K562 (cell line): ENCODE results near the gene NFATC1. TPM values are rescaled to one million over a fixed set of nuclear protein-coding genes. Genes with fewer than 3 reads are reported as not detected.
A peak's percentile ranks its signal among the peaks of the same experiment; 100 is the strongest.

Experiments
- ATAC-seq: fragments of 200-7000 bp; cut with Tn5 transposase; 3 replicates; pipeline ENCODE4 v1.9.1; 2020; ENCODE audit warnings: moderate library complexity
- BruUV-seq: library from RNA; stranded (reverse); fragments of 400-500 nt; replicated peaks from 2 replicates; lab custom pipeline; 2021; lab: Mats Ljungman, UMichigan
- CTCF ChIA-PET: fragments of 300-600 bp; formaldehyde crosslinking; extraction: SDS; loops from one replicate; lab custom pipeline; 2021; ENCODE audit warnings: low intra/inter-chr PET ratio; lab: Yijun Ruan, JAX
- POLR2A ChIA-PET: fragments of 300-600, 350-650 bp; sonication (Branson Sonifier 250); formaldehyde crosslinking; extraction: SDS; loops from one replicate; lab custom pipeline; 2021; ENCODE audit warnings: antibody characterized with exemption, inconsistent platforms; lab: Yijun Ruan, JAX
- DNase-seq, 4 experiments: peaks; one replicate each; pipeline versions ENCODE4 v3.0.0 to v3.0.0-alpha.2; 2011 to 2018; ENCODE audit warnings: low spot score in 3 of 4, mixed read lengths in 3 of 4; ENCODE audit errors: extremely low read depth in 1 of 4
- FAIRE-seq: peaks from 2 replicates; lab custom pipeline; 2011; peaks lifted over from hg19 to GRCh38; lab: Jason Lieb, UNC
- H2AFZ ChIP-seq: 2 replicates; pipeline ENCODE4 v1.6.0; 2011; ENCODE audit warnings: low read depth, low read length, control low read depth, inconsistent platforms
- H3K27ac ChIP-seq: fragments of 200-600 bp; 3 replicates; pipeline ENCODE4 v1.8.0; 2011; ENCODE audit warnings: low read depth, mild to moderate bottlenecking, control low read depth, inconsistent platforms, low read length, moderate library complexity, mixed read lengths; ENCODE audit errors: extremely low read depth
- H3K27me3 ChIP-seq, 2 experiments: fragments of 300-600 bp in 1 of 2; 2 replicates in 1 of 2; 3 replicates in 1 of 2; pipeline versions ENCODE4 v1.6.0 to v1.8.0; 2011; ENCODE audit warnings: inconsistent platforms in 2 of 2, low read length in 2 of 2, mild to moderate bottlenecking in 1 of 2, mixed read lengths in 1 of 2, moderate library complexity in 1 of 2; ENCODE audit not compliant: control insufficient read depth in 2 of 2, insufficient read depth in 2 of 2
- H3K36me3 ChIP-seq: fragments of 300-600 bp; 3 replicates; pipeline ENCODE4 v1.8.0; 2011; ENCODE audit warnings: mild to moderate bottlenecking, low read length, inconsistent platforms; ENCODE audit not compliant: control insufficient read depth, insufficient read depth
- H3K4me1 ChIP-seq, 2 experiments: fragments of 200-600 bp in 1 of 2; replicated peaks in 1 of 2; 2 replicates in 1 of 2; 3 replicates in 1 of 2; pipeline versions ENCODE4 v1.5.1 to v1.8.0; 2011; ENCODE audit warnings: inconsistent platforms in 2 of 2, low read length in 2 of 2, mild to moderate bottlenecking in 1 of 2, mixed read lengths in 1 of 2, moderate library complexity in 1 of 2; ENCODE audit not compliant: control insufficient read depth in 2 of 2, insufficient read depth in 2 of 2
- H3K4me2 ChIP-seq: 2 replicates; pipeline ENCODE4 v1.6.1; 2011; ENCODE audit warnings: low read length, control low read depth, inconsistent platforms, mixed read lengths; ENCODE audit not compliant: insufficient read depth
- H3K4me3 ChIP-seq: fragments of 200-600 bp; sonication (generic), shearing (Covaris generic); 2 replicates; pipeline ENCODE4 v1.5.1; 2016; ENCODE audit warnings: control low read depth, inconsistent platforms
- H3K79me2 ChIP-seq: fragments of 200-600 bp; 3 replicates; pipeline ENCODE4 v1.8.0; 2011; ENCODE audit warnings: low read length, inconsistent platforms; ENCODE audit not compliant: control insufficient read depth, insufficient read depth
- H3K9ac ChIP-seq, 2 experiments: 2 replicates each; pipeline versions ENCODE4 v1.6.0 to v1.6.1; 2011; ENCODE audit warnings: low read depth in 2 of 2, low read length in 2 of 2, control low read depth in 1 of 2, inconsistent platforms in 1 of 2, mild to moderate bottlenecking in 1 of 2, mixed read lengths in 1 of 2; ENCODE audit not compliant: insufficient read depth in 1 of 2
- H3K9me1 ChIP-seq: one replicate; pipeline ENCODE4 v1.6.0; 2011; ENCODE audit warnings: inconsistent platforms, mild to moderate bottlenecking, low read length, moderate library complexity; ENCODE audit not compliant: control insufficient read depth, insufficient read depth
- H3K9me3 ChIP-seq: replicated peaks from 2 replicates; pipeline ENCODE4 v1.5.1; 2011; ENCODE audit warnings: low read depth, low read length, inconsistent platforms; ENCODE audit not compliant: control insufficient read depth, insufficient read depth
- H4K20me1 ChIP-seq: replicated peaks from 2 replicates; pipeline ENCODE4 v1.6.1; 2011; ENCODE audit warnings: low read length, inconsistent platforms, mixed read lengths; ENCODE audit not compliant: control insufficient read depth, insufficient read depth
- ATF1 ChIP-seq, 2 experiments: fragments of 450-650 bp in 1 of 2; IDR thresholded peaks; 2 replicates each; pipeline ENCODE4 v1.6.1; 2016; ENCODE audit warnings: missing compliant biosample characterization in 1 of 2, missing genetic modification characterization in 1 of 2
- BRD9 ChIP-seq: fragments of 450-650 bp; IDR thresholded peaks from 2 replicates; pipeline ENCODE4 v1.6.1; 2018; ENCODE audit warnings: low read depth; ENCODE audit not compliant: partially characterized antibody
- ELK3 ChIP-seq: fragments of 450-650 bp; formaldehyde crosslinking; IDR thresholded peaks from 2 replicates; pipeline ENCODE4 v1.4.0; 2020; ENCODE audit warnings: mild to moderate bottlenecking
- GABPB1 ChIP-seq: sonication (generic); formaldehyde crosslinking; IDR thresholded peaks from 2 replicates; pipeline ENCODE4 v1.8.0; 2022; ENCODE audit warnings: mild to moderate bottlenecking, missing genetic modification reagents
- HOXB6 ChIP-seq: fragments of 250-450 bp; sonication (Bioruptor Pico); IDR thresholded peaks from 2 replicates; pipeline ENCODE4 v1.5.1; 2022; ENCODE audit warnings: mild to moderate bottlenecking, borderline replicate concordance
- JUNB ChIP-seq: fragments of 450-650 bp; formaldehyde crosslinking; conservative IDR thresholded peaks from 2 replicates; pipeline ENCODE4 v1.4.0; 2020; ENCODE audit warnings: mild to moderate bottlenecking
- LEF1 ChIP-seq: fragments of 450-650 bp; IDR thresholded peaks from 2 replicates; pipeline ENCODE4 v1.6.1; 2016; ENCODE audit warnings: mild to moderate bottlenecking
- NFE2 ChIP-seq: IDR thresholded peaks from 2 replicates; pipeline ENCODE4 v1.6.1; 2014; ENCODE audit warnings: antibody characterized with exemption, low read depth
- RBM14 ChIP-seq: fragments of 200-400 bp; formaldehyde crosslinking; IDR thresholded peaks from 2 replicates; pipeline ENCODE4 v1.6.1; 2018; ENCODE audit warnings: low read depth, mild to moderate bottlenecking, low read length, moderate library complexity, borderline replicate concordance; ENCODE audit not compliant: insufficient read depth
- SMARCB1 ChIP-seq: IDR thresholded peaks from 2 replicates; pipeline ENCODE4 v1.6.1; 2011; ENCODE audit warnings: improper control_type of control experiment, low read depth; ENCODE audit not compliant: insufficient read length
- TOE1 ChIP-seq, 2 experiments: fragments of 450-650 bp in 1 of 2; sonication (generic) in 1 of 2; formaldehyde crosslinking in 1 of 2; IDR thresholded peaks; 2 replicates each; pipeline versions ENCODE4 v1.7.1 to v1.8.0; 2016 to 2022; ENCODE audit warnings: borderline replicate concordance in 2 of 2, mild to moderate bottlenecking in 2 of 2, antibody characterized with exemption in 1 of 2, inconsistent platforms in 1 of 2, low read depth in 1 of 2, missing genetic modification reagents in 1 of 2, moderate library complexity in 1 of 2
- ZBTB1 ChIP-seq: sonication (generic); formaldehyde crosslinking; IDR thresholded peaks from 2 replicates; pipeline ENCODE4 v1.8.1; 2023; ENCODE audit warnings: missing genetic modification reagents, low read depth, mild to moderate bottlenecking, borderline replicate concordance
- ZC3H8 ChIP-seq: fragments of 450-650 bp; IDR thresholded peaks from 2 replicates; pipeline ENCODE4 v1.6.1; 2017
- WGBS: fragments of 100-300 bp; shearing (Covaris generic); methylation state at CpG from one replicate; pipeline ENCODE4 v1.1.6; 2016; ENCODE audit warnings: low coverage, mixed read lengths; ENCODE audit not compliant: insufficient coverage; ENCODE audit errors: missing lambda C conversion rate; 5-methylcytosine and 5-hydroxymethylcytosine counted together
- in situ Hi-C: fragments of 300-500 bp; cut with MboI; formaldehyde crosslinking; loops from 4 replicates; pipeline ENCODE4 v1.15.0; 2018; ENCODE audit warnings: inconsistent platforms, mixed read lengths
- intact Hi-C: fragments of 100-400 bp; cut with micrococcal nuclease; formaldehyde crosslinking; loops from 2 replicates; pipeline ENCODE4 v1.14.2; 2022
- polyA plus RNA-seq, 8 experiments: library from polyadenylated mRNA; depleted of rRNA in 4 of 8; stranded (reverse) in 5 of 8; unstranded in 3 of 8; fragments of >200 nt; fragmentation: Nextera tagmentation in 2 of 8; fragmentation: Illumina TruSeq in 1 of 8; extraction: Ambion mirVana in 2 of 8; extraction: Trizol in 1 of 8; gene quantifications; 2 replicates each; pipeline versions ENCODE4 v1.2.1 to v1.2.3, GENCODE V29; 2011 to 2014; ENCODE audit warnings: inconsistent platforms in 1 of 8, missing spikeins in 1 of 8
- total RNA-seq, 7 experiments: library from RNA; depleted of rRNA in 6 of 7; stranded (reverse); fragments of >200 nt in 6 of 7; fragmentation: Illumina TruSeq in 2 of 7; extraction: Trizol in 2 of 7; gene quantifications; 2 replicates each; pipeline versions ENCODE4 v1.2.1 to v1.2.3, GENCODE V29; 2011 to 2021; ENCODE audit warnings: low replicate concordance in 1 of 7
- TF ChIP-seq, protein P1 (sequence below): fragments of 450-650 bp; formaldehyde crosslinking; IDR thresholded peaks from 2 replicates; pipeline ENCODE4 v1.4.0; 2020; ENCODE audit warnings: mild to moderate bottlenecking, mixed read lengths

NFATC1 gene
- total and polyA plus RNA-seq, 9 of the 15 experiments (the other 6 are each of a cell fraction or from before 2014, with no cell fraction given) = 1.1 to 16.4 (median 2.5) TPM

GRCh38 chr18:79450289-79451080, 54.8 kb downstream of the NFATC1 start:
- H3K9me1 ChIP-seq = no peaks in the 10 kb centered on the region
- no peaks in the 10 kb centered on the region; the same call in 1 of the 2 replicates for H4K20me1 ChIP-seq
- no peaks in the 10 kb centered on the region for H3K79me2 ChIP-seq
- H3K27me3 ChIP-seq = no peaks in the 10 kb centered on the region
- no peak overlapping the region for H3K9ac ChIP-seq
- intact Hi-C loops = no loop called here
- DNase-seq (peak in 1 of 4 experiments; percentile 19), FAIRE-seq (no peak), ATAC-seq (no peak)
- in situ Hi-C loops = no loop called here
- H3K36me3 ChIP-seq = peaks cover 18% of the 10 kb centered on the region; the same call in 1 of the 3 replicates
- WGBS = 83% methylated on average over 12 of the region's 28 CpGs
- CTCF ChIA-PET = no interaction called here
- H3K27ac ChIP-seq = no peak overlapping the region
- H2AFZ ChIP-seq = no peak overlapping the region
- H3K9me3 ChIP-seq = no peaks in the 10 kb centered on the region
- H3K4me1 ChIP-seq = peaks cover 0 to 15% of the 10 kb centered on the region in 2 experiments; a peak in 1 of 5 replicates
- H3K4me3 ChIP-seq = no peak overlapping the region
- BruUV-seq = no TSS peak
- no peak overlapping the region for H3K4me2 ChIP-seq
- POLR2A ChIA-PET = no interaction called here
- TF ChIP-seq LEF1 (no peak), BRD9 (no peak), SMARCB1 (no peak), ELK3 (CRISPR knock-in tag) (no peak), TOE1 (IDR thresholded peaks at IDR 0.05; ENCODE audit: borderline replicate concordance) (no peak), TOE1 (CRISPR knock-in tag; IDR thresholded peaks at IDR 0.05; ENCODE audit: borderline replicate concordance, low read depth) (no peak), ZC3H8 (no peak), NFE2 (no peak), ZBTB1 (no peak), JUNB (CRISPR knock-in tag) (no peak), HOXB6 (CRISPR knock-in tag) (no peak), RBM14 (no peak), GABPB1 (CRISPR knock-in tag) (no peak), ATF1 (CRISPR knock-in tag; IDR thresholded peaks at IDR 0.05) (no peak), ATF1 (tag; IDR thresholded peaks at IDR 0.05) (no peak)
- TF ChIP-seq, protein P1, sequence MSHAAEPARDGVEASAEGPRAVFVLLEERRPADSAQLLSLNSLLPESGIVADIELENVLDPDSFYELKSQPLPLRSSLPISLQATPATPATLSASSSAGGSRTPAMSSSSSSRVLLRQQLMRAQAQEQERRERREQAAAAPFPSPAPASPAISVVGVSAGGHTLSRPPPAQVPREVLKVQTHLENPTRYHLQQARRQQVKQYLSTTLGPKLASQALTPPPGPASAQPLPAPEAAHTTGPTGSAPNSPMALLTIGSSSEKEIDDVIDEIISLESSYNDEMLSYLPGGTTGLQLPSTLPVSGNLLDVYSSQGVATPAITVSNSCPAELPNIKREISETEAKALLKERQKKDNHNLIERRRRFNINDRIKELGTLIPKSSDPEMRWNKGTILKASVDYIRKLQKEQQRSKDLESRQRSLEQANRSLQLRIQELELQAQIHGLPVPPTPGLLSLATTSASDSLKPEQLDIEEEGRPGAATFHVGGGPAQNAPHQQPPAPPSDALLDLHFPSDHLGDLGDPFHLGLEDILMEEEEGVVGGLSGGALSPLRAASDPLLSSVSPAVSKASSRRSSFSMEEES (CRISPR knock-in tag) = no peak
